ENCODE results near the gene EDAR.

Gene EDAR

DNA sequence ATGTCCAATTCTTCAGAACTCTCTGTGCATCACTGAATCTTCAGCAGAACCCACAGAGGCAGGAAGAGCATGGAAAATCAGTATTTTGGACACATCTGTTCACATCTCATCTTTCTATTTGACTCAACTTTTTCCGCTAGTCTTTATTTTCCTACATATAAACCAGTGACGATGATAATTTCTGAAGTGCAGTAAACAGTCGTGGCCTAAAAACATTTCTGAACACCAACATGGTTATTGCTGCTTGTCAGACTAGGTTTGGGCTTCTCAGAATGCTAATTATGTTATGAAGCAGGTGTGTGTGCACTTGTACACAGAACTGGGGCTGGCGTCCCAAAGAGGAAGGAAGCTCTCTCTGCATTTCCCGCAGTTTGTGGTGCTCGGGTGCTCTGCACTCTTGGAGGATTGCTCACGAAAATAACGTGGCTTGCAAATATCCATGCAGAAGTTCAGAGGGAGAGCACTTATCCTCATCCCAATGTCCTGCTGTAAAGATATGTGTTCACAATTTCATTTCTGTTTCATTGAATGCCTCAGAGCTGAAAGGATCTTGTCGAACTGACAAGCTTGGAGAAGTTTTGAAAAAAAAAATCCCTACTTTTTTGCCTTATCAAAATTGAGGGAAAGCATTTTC, 50.8 kb downstream of the EDAR start:
- DNase-seq = peak in 1 of 5 experiments; percentile 78

DNA sequence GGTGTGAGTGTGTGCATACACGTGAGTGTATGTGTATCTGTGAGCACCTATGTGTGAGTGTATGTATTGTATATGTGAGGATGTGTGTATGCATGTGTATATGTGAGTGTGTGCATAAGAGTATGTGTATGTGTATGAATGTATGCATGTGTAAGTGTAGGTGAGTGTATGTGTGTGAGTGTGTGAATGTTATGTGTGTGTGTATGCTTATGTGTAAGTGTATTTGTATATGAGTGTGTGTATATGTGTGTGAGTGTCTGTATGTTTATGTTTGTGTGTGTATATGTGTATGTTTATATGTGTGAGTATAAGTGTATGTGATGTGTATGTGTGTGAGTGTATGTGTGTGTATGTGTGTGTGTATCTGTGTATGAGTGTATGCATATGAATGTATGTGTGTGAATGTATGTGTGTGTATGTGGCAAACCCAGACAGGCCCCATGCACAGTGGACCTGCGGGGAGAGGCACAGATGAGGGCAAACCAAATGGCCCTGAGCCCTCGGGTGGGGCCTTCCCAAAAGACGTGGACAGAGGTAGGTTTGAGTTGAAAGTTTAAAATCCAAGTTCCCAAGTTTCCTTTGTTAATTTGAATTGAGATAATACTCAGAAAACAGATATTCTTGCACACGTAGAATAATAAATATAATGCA, 51.5 kb downstream of the EDAR start:
- peak in 1 of 5 experiments; percentile 45 for DNase-seq

DNA sequence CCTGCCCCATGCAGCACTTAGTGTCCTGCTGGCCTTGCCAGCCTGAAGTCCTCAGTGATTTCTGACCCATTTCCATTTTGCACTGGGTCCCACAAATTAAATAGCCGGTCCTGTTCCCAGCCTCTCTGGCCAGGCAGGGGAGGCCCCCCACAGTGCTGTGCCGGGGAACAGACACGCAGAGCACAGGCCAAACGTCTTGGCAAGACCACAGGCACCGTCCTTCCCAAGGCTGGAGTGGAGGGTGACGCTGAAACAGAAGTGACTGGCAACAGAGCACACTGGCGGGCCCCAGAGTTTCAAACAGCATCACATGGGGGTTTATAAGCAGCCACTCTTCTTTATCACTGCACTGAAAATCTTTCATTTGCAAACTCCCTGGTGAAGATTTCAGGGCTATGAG, 52.2 kb downstream of the EDAR start:
- no peak for DNase-seq

GRCh38 chr2:108936076-108936864, 52.8 kb downstream of the EDAR start:
- DNase-seq = no peak

- no peak for DNase-seq
These were observed 53.7 kb downstream of the EDAR start for GRCh38 chr2:108935271-108935741.

DNA sequence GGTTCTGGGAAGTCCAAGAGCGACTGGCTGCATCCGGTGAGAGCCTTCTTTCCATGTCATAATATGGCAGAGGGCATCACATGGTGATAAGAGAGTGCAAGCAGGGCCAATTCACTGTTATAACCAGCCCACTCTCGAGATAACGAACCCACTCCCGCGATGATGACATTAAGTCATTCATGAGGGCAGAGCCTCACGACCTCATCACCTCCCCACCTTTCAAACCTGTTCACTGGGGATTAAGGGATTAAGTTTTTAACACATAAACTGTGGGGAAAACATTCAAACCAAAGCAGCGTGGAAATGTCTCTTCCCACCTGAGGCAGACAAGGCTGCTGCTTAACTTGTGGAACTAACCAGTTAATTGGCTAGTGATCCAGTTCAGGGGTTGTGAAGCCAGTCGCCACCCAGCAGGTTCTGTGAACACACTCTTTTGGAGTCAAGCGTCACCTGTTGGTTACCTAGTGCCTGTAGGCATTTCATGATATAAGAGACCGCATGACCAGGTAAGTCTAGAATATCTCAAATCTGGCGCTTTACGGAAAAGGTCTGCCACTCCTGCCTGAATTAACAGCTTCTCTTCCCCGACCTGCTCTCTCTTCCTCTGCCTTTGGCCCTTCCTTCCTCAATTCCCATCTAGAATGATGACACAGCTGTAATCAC, 54.3 kb downstream of the EDAR start:
- DNase-seq = no peak

- DNase-seq = no peak
These were observed 54.9 kb downstream of the EDAR start for GRCh38 chr2:108934151-108934550.

GRCh38 chr2:108933691-108934117, 55.3 kb downstream of the EDAR start:
- no peak for DNase-seq

DNA sequence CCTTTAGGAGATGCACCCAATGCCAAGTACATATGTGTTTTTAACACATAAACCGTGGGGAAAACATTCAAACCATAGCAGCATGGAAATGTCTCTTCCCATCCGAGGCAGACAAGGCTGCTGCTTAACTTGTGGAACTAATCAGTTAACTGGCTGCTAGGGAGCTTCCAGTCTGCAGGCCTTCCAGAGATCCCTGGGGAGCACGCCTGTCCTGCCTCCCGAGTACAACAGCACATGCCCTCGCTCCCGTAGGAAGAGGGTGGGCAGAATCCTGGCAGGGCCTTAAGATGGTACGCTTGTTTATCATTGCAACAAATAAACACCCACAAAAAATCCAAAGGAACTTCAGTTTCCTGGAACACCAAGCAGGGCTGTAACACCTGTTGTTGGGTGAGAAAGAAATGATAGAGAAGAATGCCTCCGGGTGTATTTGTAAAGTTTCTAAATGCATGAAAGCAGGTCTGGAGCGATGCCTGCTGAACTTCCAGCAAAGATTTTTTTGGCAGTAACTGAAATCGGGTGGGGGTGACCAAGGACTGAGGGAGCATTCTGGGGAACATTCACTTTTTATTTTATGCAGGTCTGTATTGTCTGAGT, 56.2 kb downstream of the EDAR start:
- no peak for DNase-seq

GRCh38 chr2:108931372-108931771, 57.6 kb downstream of the EDAR start:
- no peak for DNase-seq

DNA sequence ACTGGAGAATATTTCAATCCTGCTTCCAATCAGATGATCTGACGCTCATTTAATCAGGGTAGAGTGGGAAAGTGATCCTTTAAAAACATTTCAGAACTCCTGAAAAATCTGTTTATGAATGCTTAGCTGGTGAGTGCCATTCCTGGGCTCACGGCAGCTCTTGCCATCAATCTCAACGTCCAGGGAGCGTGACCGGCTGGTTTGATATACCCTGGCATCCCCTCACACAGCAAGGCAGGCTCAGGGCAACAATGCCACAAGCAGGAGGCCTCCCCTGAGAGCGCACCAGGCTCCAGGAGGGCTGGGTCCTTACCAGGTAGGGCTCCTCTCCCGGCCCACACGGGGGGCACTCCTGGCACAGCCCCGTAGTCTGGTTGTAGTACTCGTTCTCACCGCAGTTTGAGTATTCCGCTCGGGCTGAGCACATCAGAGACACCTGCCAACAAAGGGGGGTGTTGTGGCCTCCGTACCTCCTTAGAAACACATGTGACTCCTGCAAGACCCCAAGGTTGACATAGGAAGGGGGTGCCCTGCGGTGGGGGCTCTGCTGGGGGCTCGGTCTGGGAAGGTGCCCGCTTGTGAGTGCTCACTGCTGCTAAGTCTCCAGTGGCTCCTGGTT, 59.1 kb downstream of the EDAR start:
- DNase-seq = no peak

DNA sequence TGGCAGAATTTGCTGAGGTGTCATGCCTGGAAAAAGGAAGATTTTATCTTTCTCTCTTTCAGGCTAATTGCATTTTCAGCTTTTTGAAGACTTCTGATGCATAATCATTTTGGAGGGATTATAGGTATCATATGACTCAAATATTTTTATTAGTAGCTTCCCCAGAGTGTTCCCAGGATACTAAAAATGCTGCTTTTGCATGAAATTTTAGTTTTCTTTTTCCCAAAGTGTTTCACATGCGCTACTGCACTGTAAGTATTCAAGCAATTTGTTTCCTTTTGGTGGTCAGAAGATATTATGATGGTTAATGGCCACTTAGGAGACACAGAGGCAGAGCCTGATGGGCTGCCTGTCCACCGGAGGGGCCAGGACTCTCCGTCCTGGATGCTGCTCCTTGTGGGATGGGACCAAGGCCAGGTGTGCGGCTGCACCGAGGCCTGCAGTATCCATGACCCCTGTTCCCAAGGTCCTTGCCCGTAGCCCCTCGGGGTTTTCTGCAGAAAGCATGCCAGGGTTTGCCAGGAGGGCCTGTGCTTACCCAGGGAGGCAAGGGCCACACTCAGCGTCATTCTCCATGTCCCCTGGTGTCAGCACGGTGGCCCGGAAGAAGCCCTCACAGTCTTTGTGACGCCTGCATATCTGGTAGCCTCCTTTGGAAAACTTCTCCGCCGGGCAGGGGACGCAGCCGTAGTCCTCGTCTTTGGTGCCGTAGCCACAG, 60.2 kb downstream of the EDAR start:
- no peak for DNase-seq

GRCh38 chr2:108927936-108928659, 60.9 kb downstream of the EDAR start:
- peak in 2 of 5 experiments; percentile 7 to 46 for DNase-seq

DNA sequence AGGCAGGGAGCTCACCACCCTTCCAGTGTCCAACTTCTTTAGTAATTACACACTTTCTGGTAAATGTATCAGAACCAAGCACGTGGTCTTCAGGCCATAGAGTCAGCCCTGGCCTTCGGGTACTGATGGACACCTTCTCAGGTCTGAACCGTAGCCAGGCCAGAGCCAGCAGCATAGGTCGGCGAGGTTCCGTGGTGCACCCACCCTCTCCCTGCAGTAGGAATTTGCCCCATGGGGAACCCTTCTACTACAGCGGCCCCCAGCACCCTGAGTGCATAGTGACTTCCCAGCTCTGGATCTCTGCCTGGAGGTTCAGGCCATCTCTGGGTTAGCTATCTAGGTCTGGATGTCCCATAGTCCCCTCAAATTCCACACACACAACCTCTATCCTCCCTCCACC, 61.6 kb downstream of the EDAR start:
- DNase-seq = no peak

DNA sequence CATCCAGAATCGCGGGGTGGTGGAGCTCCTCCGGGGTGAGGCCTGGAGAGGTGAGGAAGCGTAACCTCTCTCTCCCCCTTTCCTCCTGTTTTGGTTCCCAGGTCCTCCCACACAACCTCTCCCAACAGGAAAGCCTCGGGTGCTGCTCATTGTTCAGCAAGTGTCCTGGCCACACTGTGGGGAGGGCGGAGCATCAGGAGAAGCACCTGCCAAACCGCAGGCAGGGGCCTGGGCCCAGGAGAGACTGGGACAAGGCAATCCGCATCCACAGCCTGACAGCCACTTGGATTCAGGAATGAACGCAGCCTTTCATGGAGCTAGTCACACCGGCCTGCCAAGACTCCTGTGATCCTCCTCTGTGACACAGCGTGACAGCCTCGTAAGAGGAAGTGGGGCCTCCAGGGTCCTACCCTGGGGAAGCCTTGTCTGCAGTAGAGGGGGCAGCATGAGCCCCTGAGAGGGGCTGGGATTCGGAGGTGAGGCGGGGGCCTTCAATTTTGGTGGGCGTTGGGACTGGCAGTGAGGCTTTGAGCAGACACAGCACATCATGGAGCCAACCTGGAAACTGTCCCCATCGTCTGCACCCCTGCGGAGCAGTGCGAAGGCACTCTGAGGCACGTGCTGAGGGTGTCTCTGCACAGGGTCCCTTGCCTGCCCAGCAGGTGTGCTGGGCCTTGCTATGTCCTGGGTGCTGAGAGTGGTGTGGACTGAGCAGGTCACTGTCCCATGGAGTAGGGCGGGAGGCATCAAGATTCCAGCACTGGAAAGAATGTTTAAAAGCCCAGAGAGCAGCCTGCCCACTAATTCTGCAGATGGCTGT, 62.2 kb downstream of the EDAR start:
- no peak for DNase-seq

DNA sequence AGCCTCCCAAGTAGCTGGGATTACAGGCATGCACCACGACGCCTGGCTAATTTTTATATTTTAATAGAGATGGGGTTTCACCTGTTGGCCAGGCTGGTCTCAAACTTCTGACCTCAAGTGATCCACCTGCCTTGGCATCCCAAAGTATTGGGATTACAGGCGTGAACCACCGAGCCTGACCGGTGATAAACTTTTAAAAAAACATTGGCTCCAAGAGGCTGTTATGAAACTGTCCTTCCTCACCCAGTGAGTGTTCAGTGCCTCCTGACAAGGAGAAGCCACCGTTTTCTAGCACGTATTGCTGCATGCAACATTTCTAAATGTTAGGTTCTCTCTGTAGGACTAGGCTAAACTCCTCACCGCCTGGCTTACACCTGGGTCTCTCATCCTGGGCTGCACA, 63.3 kb downstream of the EDAR start:
- DNase-seq = no peak

- no peak for DNase-seq
These were observed 63.7 kb downstream of the EDAR start for GRCh38 chr2:108925286-108925685.

DNA sequence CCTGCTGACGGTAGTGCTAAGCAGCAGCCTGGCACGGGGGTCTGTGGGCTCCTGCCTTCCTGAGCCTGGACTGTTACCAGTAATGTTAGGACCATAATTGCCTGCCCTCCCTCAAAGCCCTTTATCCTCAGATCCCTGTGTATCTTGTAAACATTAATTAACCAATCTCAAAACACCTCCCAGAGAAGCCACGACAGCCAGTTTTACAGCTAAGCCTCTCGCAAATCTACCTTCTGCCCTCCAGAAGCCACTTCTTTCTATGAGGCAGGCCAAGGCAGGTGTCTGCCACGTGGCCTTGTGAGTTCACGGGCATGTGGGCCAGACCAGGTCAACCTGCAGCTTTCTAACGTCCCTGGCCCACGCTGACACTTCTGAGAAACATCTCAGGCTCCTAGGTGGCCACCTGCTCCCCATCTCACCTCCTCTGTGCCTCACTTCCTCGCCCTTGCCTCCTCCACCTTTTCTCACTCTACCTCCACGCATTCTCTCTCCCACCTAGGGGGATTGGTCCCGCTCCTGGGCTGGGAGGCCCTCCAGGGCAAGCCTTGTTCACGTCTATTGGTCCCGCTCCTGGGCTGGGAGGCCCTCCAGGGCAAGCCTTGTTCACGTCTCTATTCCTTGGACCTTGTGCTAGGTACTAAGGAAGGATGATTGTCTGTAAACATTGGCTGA, 64.3 kb downstream of the EDAR start:
- DNase-seq = no peak

Data from T-helper 2 cell (primary cell).